Choroid plexus epithelial cell (primary cell): ENCODE data around the gene MBD4.

ENCODE experiments used
- DNase-seq: peaks from one replicate; pipeline ENCODE4 v3.0.0-alpha.2; 2010; ENCODE audit warnings: low read depth
- H3K4me3 ChIP-seq: 2 replicates; pipeline ENCODE4 v1.5.1; 2011; ENCODE audit warnings: low read depth, mild to moderate bottlenecking, control low read depth, low read length, moderate library complexity
- TF ChIP-seq, protein P1 (sequence below): conservative IDR thresholded peaks from 2 replicates; pipeline ENCODE4 v1.5.1; 2011; ENCODE audit warnings: low read depth, mild to moderate bottlenecking, control low read depth, inconsistent platforms, low read length, moderate library complexity

Gene MBD4

DNA sequence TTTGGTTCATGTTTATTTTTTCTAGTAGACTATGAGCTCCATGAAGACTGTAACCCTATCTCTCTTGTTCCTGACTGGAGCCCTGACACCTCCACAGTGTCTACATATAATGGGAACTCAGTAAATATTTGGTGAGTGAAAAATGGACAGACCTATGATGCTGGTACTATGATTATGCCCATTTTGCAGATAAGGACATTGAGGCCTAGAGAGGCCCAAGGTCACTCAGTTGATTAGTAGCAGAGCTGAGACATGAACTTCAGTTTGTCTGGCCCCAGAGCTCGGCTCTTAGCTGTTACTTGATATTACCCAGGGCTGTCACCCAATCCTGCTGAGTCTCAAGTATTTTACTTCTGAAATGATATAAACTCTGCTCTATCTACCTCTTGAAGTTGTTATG, 16.9 kb downstream of the MBD4 start:
- no peak for DNase-seq
- TF ChIP-seq, protein P1, sequence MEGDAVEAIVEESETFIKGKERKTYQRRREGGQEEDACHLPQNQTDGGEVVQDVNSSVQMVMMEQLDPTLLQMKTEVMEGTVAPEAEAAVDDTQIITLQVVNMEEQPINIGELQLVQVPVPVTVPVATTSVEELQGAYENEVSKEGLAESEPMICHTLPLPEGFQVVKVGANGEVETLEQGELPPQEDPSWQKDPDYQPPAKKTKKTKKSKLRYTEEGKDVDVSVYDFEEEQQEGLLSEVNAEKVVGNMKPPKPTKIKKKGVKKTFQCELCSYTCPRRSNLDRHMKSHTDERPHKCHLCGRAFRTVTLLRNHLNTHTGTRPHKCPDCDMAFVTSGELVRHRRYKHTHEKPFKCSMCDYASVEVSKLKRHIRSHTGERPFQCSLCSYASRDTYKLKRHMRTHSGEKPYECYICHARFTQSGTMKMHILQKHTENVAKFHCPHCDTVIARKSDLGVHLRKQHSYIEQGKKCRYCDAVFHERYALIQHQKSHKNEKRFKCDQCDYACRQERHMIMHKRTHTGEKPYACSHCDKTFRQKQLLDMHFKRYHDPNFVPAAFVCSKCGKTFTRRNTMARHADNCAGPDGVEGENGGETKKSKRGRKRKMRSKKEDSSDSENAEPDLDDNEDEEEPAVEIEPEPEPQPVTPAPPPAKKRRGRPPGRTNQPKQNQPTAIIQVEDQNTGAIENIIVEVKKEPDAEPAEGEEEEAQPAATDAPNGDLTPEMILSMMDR = no peak

DNA sequence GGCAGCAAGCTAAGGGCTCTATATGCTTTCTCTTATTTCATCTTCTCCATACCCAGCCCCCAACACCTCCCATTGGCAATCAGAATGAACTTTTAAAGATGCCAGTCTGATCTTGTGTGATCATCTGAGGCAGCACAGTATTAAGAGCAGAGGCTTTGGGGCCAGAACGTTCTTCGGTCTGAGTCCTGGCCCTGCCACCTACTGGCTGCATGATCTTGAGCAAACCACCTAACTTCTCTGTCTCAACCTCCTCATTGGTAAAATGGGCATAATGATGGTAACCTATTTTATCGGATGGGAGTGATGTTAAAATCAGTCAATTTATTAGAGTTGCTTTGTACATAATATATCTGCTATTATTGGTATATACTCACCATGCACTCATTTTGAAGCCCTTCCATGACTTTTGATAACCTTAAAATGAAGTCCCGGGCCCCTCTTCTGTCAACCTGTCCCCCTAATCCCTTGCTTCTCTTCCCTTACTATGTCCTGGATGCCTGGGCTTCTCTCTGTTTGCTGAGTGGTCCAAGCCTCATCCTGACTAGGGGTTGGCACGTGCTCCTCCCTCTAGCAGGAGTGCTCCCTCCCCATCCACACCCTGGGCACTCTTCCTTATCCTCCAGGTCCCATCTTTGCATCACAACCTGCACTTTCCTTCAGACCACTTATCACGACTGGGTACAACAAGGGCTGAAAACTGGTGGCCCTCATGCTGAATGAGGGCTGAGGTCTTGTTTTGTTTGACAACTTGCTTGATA, 17.6 kb downstream of the MBD4 start:
- peak; percentile 53 for DNase-seq
- no peak overlapping the region for H3K4me3 ChIP-seq
- TF ChIP-seq, protein P1 = peak; percentile 58

More for the DNA sequence above, 16.9 kb downstream of the MBD4 start:
- H3K4me3 ChIP-seq = no peak overlapping the region

DNA sequence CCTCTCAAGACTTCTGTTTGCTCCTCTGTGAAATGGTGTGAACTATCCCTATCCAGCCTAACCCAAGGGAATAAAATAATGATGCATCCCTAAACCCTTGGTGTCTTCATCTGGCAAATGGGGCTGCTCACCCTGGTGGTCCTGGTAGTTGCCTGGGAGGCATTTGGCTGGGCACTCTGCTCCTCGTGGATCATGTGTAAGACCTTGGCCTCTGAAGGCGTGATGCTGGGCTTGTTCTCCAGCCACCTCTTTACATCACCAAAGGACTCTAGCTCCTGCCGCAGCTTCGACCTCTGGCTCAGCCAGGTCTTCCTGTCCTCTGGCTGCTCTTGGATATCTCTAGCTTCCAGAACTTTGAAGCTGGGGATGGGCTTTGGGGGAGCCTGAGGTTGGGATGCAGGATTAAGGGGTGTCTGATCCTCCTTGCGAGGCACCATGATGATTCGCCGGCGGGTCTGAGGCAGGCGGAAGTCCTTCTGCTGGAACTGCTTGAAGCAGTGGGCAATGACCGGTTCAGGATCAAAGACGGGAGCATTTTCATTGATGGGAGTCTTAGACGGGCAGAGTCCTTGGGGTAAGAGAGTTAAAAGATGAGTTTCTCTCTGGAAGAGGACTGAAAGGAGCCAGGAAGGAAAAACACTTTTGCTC, 18.4 kb downstream of the MBD4 start:
- H3K4me3 ChIP-seq = no peak overlapping the region
- DNase-seq = no peak
- TF ChIP-seq, protein P1 = no peak

DNA sequence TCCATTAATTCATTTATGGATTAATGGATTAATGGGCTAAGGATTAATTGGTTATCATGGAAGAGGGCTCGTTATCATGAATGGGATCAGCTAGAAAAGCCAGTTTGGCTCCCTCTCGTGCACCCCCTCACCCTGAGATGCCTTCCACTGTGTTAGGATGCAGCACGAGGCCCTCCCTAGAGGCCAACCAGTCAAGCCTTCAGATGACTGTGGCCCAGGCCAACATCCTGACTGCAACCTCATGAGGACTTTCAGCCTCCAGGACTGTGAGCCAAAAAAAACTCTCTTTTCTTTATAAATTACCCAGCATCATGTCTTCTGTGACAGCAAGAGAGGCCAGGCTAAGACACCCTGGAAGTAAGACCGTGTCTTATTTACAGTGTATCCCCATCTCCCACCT, 20.3 kb downstream of the MBD4 start:
- no peak for DNase-seq
- TF ChIP-seq, protein P1 = no peak
- no peak overlapping the region for H3K4me3 ChIP-seq

DNA sequence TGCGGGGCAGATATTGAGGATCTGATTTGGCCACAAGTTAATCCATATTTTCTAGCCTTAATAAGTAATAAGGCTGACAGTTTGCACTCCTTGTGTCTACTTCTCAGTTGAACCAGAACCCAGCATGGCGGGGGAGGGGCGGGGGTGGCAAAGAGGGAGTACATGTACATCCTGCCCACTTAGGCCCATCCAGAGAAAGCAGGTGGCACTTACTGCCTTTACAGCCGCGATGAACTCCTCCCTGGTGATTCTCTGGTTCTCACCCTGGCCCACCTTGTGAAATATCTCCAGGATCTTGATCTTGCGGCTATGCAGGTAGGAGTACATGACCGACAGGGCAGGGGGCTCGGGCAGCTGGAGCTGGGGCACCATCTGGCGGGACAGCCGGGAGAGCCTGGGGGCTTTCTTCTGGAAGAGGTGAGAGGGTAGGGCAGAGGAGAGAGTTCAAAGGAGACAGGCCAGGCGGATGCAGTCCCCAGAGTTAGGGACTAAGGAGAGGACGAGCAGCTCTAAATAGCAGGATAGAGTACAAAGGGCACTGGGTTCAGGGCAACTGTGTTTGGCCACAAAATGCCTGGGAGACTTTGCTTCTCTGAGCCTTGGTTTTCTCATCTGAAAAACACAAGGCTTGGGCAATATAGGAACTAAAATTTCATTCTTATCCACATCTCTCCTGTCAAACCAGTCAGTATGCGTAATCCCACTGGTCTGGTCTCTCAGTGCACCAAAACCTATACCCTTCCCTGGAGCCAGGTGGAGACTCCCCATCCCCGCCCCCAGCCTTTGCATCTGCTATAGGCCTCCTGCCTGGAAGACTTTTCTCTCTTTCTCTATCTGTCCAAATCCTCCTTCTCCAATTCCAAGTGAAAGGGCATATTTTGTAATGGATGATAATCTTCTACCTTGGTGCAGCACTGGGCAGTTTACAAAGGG, 21.4 kb downstream of the MBD4 start:
- TF ChIP-seq, protein P1 = no peak
- no peak for DNase-seq

DNA sequence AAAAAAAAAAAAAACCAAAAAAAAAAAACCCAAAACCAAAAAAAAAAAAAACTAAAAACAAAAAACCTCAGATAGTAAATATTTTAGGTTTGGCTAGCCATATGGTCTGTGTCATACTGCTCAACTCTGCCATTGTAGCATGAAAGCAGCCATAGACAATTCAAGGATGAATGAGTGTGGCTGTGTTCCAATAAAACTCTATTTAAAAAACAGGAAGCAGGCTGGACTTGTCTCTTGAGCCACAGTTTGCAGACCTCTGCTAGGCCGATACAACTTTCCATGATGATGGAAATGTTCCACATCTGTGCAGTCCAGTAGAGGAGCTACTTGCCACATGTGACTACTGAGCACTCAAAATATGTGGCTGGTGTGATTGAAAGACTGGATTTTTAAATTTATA, 22.4 kb downstream of the MBD4 start:
- TF ChIP-seq, protein P1 = no peak
- peak; percentile 71 for DNase-seq
- H3K4me3 ChIP-seq = no peak overlapping the region

More for the DNA sequence above, 21.4 kb downstream of the MBD4 start:
- no peak overlapping the region for H3K4me3 ChIP-seq
